PC-9 (cell line): ENCODE results near the gene RALB.

ENCODE experiments used
- EZH2 ChIP-seq: fragments of 200-600 bp; sonication (generic); IDR thresholded peaks from 2 replicates; pipeline ENCODE4 v1.8.0; 2017; ENCODE audit warnings: antibody characterized with exemption, low read depth
- TF ChIP-seq, protein P1 (sequence below): fragments of 200-600 bp; sonication (generic); conservative IDR thresholded peaks from 2 replicates; pipeline ENCODE4 v1.6.1; 2017; ENCODE audit warnings: mixed run types, antibody characterized with exemption, mild to moderate bottlenecking, moderate library complexity

- TF ChIP-seq, protein P1, sequence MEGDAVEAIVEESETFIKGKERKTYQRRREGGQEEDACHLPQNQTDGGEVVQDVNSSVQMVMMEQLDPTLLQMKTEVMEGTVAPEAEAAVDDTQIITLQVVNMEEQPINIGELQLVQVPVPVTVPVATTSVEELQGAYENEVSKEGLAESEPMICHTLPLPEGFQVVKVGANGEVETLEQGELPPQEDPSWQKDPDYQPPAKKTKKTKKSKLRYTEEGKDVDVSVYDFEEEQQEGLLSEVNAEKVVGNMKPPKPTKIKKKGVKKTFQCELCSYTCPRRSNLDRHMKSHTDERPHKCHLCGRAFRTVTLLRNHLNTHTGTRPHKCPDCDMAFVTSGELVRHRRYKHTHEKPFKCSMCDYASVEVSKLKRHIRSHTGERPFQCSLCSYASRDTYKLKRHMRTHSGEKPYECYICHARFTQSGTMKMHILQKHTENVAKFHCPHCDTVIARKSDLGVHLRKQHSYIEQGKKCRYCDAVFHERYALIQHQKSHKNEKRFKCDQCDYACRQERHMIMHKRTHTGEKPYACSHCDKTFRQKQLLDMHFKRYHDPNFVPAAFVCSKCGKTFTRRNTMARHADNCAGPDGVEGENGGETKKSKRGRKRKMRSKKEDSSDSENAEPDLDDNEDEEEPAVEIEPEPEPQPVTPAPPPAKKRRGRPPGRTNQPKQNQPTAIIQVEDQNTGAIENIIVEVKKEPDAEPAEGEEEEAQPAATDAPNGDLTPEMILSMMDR: no peak
- TF ChIP-seq EZH2: no peak
Observed at GRCh38 chr2:120241684-120242083, 11.0 kb upstream of the RALB start.
